ENCODE measurements around the gene IL26. TPM values are rescaled to one million over a fixed set of nuclear protein-coding genes. Genes with fewer than 3 reads are reported as not detected.

Gene IL26
- total RNA-seq, 1 experiment from 2014 or later = not detected

GRCh38 chr12:68156636-68157035 is 69.0 kb downstream of the IL26 start:
- no peak for DNase-seq (ENCODE audit: low read depth)

- DNase-seq (ENCODE audit: low read depth) = no peak
Measured at GRCh38 chr12:68154779-68155178, 70.8 kb downstream of the IL26 start.

Other genes starting within 250 kb of the IL26 start
- gene IFNG-AS1, start 236.4 kb downstream of the IL26 start, total RNA-seq (2014; rRNA removed; shearing (Covaris generic)) = not detected in 2 replicates
- not detected in 2 replicates for gene IFNG, start 66.1 kb downstream of the IL26 start, total RNA-seq (2014; rRNA removed; shearing (Covaris generic))
- gene IL22, start 27.8 kb upstream of the IL26 start, total RNA-seq (2014; rRNA removed; shearing (Covaris generic)) = not detected in 2 replicates
- 7.7 and 8.7 TPM in 2 replicates for gene MDM1, start 106.6 kb upstream of the IL26 start, total RNA-seq (2014; rRNA removed; shearing (Covaris generic))

Measured in RPMI7951 (cell line).